Hematopoietic multipotent progenitor cell treated with erythropoietin and hydrocortisone succinate and interleukin-3 and kit ligand, for 8 days (in vitro differentiated cells): Measurements from ENCODE around the gene C17orf107.

Experiments used
- DNase-seq: peaks from one replicate; pipeline ENCODE4 v3.0.0-alpha.2; 2015

The C17orf107 gene

DNA sequence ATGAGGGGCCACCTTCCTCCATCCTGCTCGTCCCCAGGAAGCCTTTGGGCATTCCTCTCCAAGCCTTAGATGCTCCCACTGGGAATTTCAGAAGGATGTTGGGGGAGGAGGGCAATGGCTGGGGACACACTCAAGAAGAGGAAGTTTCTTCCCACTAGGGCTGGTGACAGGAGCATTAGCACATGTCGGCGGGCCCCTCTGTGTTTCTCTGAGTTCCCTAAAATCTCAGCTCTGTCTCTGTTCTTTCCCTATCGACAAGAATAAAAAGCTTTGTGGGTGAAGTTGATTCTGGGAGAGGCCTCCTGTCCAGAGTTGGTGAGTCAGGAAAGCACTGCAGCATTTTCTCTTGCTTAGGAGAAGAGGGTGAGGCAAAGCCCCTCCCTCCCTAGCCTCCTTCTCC is 19.7 kb upstream of the C17orf107 start:
- DNase-seq, result no peak

DNA sequence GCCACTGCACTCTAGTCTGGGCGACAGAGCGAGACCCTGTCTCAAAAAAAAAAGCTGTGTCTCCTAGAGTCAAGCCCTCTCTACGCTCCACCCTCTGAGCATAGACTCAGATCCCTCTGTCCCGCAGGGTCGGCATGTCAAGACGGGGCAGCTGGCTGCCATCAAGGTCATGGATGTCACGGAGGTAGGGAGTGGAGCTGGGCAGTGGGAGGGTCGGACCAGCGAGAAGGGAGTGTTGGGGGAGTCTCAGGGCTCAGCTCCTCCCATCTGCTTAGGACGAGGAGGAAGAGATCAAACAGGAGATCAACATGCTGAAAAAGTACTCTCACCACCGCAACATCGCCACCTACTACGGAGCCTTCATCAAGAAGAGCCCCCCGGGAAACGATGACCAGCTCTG is 18.5 kb upstream of the C17orf107 start:
- DNase-seq, result no peak

GRCh38 chr17:4881761-4882555 is 17.4 kb upstream of the C17orf107 start:
- DNase-seq, result peak; percentile 57

- no peak for DNase-seq
Measured at GRCh38 chr17:4884489-4884888, 14.8 kb upstream of the C17orf107 start.

- no peak for DNase-seq
Measured at GRCh38 chr17:4886830-4887229, 12.5 kb upstream of the C17orf107 start.

GRCh38 chr17:4887581-4887980 is 11.8 kb upstream of the C17orf107 start:
- no peak for DNase-seq

DNA sequence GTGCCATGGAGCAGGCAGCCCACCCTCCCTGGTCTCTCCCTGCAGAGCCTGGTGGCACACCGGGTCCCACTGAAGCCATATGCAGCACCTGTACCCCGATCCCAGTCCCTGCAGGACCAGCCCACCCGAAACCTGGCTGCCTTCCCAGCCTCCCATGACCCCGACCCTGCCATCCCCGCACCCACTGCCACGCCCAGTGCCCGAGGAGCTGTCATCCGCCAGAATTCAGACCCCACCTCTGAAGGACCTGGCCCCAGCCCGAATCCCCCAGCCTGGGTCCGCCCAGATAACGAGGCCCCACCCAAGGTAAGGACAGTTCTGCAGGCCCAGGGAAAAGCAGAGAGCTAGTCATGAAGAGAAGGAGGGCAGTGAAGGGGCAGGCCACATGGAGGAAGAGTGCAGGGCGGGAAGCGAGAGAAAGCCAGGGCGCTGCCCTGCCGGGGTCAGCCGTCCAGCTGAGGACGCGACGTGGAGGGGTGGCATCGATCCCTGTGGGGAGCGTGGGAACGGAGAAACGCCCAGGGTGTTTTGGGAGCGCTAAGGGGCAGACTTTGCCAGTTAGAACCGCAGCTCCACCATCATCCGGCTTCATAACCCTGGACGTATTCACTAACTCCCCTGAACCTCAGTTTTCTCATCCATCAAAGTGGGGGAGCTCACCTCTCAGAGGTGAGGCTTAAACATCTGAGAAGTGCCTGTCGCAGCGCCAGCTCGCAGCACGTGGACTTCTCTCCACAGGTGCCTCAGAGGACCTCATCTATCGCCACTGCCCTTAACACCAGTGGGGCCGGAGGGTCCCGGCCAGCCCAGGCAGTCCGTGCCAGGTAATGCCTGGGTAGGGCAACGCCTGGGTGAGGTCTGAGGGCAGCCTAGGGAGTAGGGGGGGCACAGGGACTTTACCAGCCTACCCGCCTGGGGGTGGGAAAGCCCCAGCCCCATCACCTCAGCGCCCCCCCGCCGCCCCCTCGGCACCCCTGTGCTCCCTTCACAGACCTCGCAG is 7.6 kb upstream of the C17orf107 start:
- peak; percentile 71 for DNase-seq

DNA sequence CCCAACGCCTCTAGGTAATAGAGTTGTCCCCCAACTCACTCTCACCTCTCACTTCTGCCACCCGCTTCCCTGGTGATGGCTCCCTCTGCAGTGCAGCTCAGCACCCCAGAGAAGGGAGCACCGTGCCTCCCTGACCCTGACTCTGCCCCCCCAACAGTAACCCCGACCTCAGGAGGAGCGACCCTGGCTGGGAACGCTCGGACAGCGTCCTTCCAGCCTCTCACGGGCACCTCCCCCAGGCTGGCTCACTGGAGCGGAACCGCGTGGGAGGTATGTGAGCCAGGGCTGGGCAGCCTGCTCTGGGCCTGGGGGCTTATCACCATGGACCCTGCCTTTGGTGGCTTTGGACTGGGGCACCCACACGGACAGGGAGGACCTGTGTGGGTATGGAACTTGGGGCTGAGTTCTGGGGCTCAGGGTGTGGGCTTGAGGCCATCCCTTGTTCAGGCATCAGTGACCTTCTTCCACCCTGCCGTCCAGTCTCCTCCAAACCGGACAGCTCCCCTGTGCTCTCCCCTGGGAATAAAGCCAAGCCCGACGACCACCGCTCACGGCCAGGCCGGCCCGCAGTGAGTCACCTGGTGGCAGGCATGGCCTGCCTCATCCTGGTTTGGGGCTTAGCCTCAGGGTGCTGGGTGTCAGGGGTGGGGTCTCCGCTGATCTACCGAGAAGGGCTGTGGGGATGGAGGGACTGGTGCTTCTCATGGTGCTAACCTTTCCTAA is 6.7 kb upstream of the C17orf107 start:
- DNase-seq, result no peak

GRCh38 chr17:4893272-4893671 is 6.1 kb upstream of the C17orf107 start:
- no peak for DNase-seq

- no peak for DNase-seq
Measured at GRCh38 chr17:4893721-4894560, 5.4 kb upstream of the C17orf107 start.

DNA sequence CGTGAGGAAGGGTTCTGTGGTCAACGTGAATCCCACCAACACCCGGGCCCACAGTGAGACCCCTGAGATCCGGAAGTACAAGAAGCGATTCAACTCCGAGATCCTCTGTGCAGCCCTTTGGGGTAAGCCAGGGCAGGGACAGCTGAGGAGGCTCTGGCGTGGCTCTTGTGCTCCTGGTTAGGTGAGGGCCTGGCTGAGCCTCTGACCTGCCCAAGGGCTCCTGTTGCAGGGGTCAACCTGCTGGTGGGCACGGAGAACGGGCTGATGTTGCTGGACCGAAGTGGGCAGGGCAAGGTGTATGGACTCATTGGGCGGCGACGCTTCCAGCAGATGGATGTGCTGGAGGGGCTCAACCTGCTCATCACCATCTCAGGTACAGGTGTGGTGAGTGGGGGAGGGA is 4.2 kb upstream of the C17orf107 start:
- no peak for DNase-seq

- DNase-seq, result no peak
Measured at GRCh38 chr17:4895657-4896331, 3.5 kb upstream of the C17orf107 start.

- DNase-seq, result no peak
Measured at GRCh38 chr17:4896332-4897197, 2.8 kb upstream of the C17orf107 start.

DNA sequence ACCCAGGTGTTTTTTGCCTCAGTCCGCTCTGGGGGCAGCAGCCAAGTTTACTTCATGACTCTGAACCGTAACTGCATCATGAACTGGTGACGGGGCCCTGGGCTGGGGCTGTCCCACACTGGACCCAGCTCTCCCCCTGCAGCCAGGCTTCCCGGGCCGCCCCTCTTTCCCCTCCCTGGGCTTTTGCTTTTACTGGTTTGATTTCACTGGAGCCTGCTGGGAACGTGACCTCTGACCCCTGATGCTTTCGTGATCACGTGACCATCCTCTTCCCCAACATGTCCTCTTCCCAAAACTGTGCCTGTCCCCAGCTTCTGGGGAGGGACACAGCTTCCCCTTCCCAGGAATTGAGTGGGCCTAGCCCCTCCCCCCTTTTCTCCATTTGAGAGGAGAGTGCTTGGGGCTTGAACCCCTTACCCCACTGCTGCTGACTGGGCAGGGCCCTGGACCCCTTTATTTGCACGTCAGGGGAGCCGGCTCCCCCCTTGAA is 2.1 kb upstream of the C17orf107 start:
- DNase-seq, result no peak

GRCh38 chr17:4897785-4898184 is 1.6 kb upstream of the C17orf107 start:
- DNase-seq, result no peak

GRCh38 chr17:4898351-4898750 is 985 bp upstream of the C17orf107 start:
- no peak for DNase-seq

DNA sequence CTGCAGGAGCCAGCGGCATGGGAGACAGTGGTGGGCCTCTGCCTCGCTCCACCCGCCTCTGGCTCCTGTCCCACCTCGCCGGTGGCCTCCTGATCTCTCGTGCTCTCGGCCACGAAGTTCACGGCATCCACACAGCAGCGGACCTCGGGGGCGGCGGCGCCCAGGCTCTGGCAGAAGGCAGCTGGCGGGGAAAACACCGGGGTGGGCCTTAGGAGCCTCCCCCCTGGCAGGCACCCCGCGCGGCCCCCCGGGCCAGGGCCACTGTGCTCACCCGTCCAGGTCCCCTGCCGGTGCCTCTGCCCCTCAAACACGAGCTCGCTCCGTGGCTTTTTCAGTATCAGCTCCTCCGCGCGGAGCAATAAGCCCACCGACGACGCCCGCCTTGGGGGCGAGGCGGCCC is 409 bp upstream of the C17orf107 start:
- no peak for DNase-seq

- DNase-seq, result peak; percentile 26
Measured at GRCh38 chr17:4900231-4901107, 1.1 kb downstream of the C17orf107 start.

GRCh38 chr17:4901108-4901647 is 1.8 kb downstream of the C17orf107 start:
- DNase-seq, result no peak
